ENCODE measurements around the gene ARNT2. TPM values are rescaled to one million over a fixed set of nuclear protein-coding genes. Genes with fewer than 3 reads are reported as not detected.

The ARNT2 gene
- total RNA-seq, 1 experiment from 2014 or later: 7.0 TPM

DNA sequence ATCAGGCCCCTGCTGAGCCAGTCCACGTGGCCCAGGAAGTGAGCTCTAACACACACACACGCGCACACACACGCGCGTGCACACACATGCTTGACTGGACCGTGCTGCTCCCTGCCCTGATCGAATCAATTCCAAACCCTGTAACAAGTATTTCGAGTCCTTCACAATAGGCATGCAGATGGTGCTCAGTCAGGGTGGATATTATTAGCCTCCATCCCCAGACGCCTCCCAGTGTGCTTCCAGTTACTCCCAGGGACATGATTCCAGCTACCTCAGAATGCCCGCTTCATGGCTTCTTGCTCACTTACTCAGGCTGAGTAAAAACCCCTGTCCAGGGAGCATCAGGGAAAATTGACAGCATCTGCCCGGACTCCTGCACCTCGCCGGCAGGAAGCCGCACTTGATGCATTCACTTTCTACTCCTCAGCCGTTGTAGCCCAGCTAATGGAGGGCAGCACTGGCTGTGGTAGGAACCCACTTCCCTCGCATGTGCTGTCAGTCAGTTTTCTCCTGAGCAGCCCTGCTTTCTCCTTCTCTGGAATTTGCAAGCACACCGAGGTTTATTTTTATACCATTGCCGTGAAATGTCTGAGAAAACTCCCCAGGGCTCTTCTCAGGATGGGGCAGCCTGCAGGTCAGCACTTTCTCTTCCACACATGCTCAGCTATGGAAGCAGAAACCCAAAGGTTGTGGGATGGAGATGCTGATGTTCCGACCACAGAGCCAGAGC, 164.9 kb downstream of the ARNT2 start:
- CTCF ChIA-PET: interaction anchor here (1.0 to 4.1 kb wide), 4 partner anchors 11 to 209 kb away, joined by 4 to 143 read pairs (median 14); partner anchors contain the start of gene CEMIP
- H3K27ac Mint-ChIP-seq: no peak overlapping the region
- H3K27me3 Mint-ChIP-seq (ENCODE audit: low read depth): no peaks in the 10 kb centered on the region; the same call in 1 of the 2 replicates
- H3K4me1 Mint-ChIP-seq: peaks cover 24% of the 10 kb centered on the region
- no peaks in the 10 kb centered on the region for H3K36me3 Mint-ChIP-seq
- no peak overlapping the region for H3K4me3 Mint-ChIP-seq
- ATAC-seq: no peak
- POLR2A ChIA-PET: interaction anchor here (1.6 kb wide), 1 partner anchor 211 kb away, joined by 4 read pairs; the partner anchor contains the start of gene CEMIP
- no peak for DNase-seq (ENCODE audit: low spot score)
- H3K9me3 Mint-ChIP-seq: no peaks in the 10 kb centered on the region
- no peak for TF ChIP-seq ZNF232 (CRISPR knock-in tag; IDR thresholded peaks at IDR 0.05)
- no peak for TF ChIP-seq AR (CRISPR knock-in tag; IDR thresholded peaks at IDR 0.05)
- TF ChIP-seq, protein P1, sequence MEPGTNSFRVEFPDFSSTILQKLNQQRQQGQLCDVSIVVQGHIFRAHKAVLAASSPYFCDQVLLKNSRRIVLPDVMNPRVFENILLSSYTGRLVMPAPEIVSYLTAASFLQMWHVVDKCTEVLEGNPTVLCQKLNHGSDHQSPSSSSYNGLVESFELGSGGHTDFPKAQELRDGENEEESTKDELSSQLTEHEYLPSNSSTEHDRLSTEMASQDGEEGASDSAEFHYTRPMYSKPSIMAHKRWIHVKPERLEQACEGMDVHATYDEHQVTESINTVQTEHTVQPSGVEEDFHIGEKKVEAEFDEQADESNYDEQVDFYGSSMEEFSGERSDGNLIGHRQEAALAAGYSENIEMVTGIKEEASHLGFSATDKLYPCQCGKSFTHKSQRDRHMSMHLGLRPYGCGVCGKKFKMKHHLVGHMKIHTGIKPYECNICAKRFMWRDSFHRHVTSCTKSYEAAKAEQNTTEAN (CRISPR knock-in tag; IDR thresholded peaks at IDR 0.05): no peak
- TF ChIP-seq ZNF423 (CRISPR knock-in tag; IDR thresholded peaks at IDR 0.05): no peak
- no peak for TF ChIP-seq E2F1 (CRISPR knock-in tag; IDR thresholded peaks at IDR 0.05)
- TF ChIP-seq, protein P2, sequence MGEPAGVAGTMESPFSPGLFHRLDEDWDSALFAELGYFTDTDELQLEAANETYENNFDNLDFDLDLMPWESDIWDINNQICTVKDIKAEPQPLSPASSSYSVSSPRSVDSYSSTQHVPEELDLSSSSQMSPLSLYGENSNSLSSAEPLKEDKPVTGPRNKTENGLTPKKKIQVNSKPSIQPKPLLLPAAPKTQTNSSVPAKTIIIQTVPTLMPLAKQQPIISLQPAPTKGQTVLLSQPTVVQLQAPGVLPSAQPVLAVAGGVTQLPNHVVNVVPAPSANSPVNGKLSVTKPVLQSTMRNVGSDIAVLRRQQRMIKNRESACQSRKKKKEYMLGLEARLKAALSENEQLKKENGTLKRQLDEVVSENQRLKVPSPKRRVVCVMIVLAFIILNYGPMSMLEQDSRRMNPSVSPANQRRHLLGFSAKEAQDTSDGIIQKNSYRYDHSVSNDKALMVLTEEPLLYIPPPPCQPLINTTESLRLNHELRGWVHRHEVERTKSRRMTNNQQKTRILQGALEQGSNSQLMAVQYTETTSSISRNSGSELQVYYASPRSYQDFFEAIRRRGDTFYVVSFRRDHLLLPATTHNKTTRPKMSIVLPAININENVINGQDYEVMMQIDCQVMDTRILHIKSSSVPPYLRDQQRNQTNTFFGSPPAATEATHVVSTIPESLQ (CRISPR knock-in tag; IDR thresholded peaks at IDR 0.05): no peak
- TF ChIP-seq ZNF416 (CRISPR knock-in tag; IDR thresholded peaks at IDR 0.05): no peak
- TF ChIP-seq GABPB1 (CRISPR knock-in tag; IDR thresholded peaks at IDR 0.05): no peak
- TF ChIP-seq KAT7 (CRISPR knock-in tag; IDR thresholded peaks at IDR 0.05; ENCODE audit: borderline replicate concordance): no peak
- no peak for TF ChIP-seq NFATC4 (CRISPR knock-in tag; IDR thresholded peaks at IDR 0.05)
- TF ChIP-seq E2F4 (CRISPR knock-in tag; IDR thresholded peaks at IDR 0.05; ENCODE audit: borderline replicate concordance, low read depth): no peak
- TF ChIP-seq, protein P3, sequence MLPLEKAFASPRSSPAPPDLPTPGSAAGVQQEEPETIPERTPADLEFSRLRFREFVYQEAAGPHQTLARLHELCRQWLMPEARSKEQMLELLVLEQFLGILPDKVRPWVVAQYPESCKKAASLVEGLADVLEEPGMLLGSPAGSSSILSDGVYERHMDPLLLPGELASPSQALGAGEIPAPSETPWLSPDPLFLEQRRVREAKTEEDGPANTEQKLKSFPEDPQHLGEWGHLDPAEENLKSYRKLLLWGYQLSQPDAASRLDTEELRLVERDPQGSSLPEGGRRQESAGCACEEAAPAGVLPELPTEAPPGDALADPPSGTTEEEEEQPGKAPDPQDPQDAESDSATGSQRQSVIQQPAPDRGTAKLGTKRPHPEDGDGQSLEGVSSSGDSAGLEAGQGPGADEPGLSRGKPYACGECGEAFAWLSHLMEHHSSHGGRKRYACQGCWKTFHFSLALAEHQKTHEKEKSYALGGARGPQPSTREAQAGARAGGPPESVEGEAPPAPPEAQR (CRISPR knock-in tag; IDR thresholded peaks at IDR 0.05): no peak
- TF ChIP-seq PRRX2 (CRISPR knock-in tag; IDR thresholded peaks at IDR 0.05): no peak
- no peak for TF ChIP-seq ERG (CRISPR knock-in tag; IDR thresholded peaks at IDR 0.05)
- TF ChIP-seq, protein P4, sequence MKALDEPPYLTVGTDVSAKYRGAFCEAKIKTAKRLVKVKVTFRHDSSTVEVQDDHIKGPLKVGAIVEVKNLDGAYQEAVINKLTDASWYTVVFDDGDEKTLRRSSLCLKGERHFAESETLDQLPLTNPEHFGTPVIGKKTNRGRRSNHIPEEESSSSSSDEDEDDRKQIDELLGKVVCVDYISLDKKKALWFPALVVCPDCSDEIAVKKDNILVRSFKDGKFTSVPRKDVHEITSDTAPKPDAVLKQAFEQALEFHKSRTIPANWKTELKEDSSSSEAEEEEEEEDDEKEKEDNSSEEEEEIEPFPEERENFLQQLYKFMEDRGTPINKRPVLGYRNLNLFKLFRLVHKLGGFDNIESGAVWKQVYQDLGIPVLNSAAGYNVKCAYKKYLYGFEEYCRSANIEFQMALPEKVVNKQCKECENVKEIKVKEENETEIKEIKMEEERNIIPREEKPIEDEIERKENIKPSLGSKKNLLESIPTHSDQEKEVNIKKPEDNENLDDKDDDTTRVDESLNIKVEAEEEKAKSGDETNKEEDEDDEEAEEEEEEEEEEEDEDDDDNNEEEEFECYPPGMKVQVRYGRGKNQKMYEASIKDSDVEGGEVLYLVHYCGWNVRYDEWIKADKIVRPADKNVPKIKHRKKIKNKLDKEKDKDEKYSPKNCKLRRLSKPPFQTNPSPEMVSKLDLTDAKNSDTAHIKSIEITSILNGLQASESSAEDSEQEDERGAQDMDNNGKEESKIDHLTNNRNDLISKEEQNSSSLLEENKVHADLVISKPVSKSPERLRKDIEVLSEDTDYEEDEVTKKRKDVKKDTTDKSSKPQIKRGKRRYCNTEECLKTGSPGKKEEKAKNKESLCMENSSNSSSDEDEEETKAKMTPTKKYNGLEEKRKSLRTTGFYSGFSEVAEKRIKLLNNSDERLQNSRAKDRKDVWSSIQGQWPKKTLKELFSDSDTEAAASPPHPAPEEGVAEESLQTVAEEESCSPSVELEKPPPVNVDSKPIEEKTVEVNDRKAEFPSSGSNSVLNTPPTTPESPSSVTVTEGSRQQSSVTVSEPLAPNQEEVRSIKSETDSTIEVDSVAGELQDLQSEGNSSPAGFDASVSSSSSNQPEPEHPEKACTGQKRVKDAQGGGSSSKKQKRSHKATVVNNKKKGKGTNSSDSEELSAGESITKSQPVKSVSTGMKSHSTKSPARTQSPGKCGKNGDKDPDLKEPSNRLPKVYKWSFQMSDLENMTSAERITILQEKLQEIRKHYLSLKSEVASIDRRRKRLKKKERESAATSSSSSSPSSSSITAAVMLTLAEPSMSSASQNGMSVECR (CRISPR knock-in tag; IDR thresholded peaks at IDR 0.05; ENCODE audit: borderline replicate concordance): no peak
- TF ChIP-seq ZNF121 (CRISPR knock-in tag; IDR thresholded peaks at IDR 0.05): no peak
- no peak for TF ChIP-seq USF1 (CRISPR knock-in tag; IDR thresholded peaks at IDR 0.05)
- no peak for TF ChIP-seq RORB (CRISPR knock-in tag; IDR thresholded peaks at IDR 0.05)
